ENCODE results near the gene ASB17.

GRCh38 chr1:75950176-75950575 is 18.0 kb upstream of the ASB17 start:
- TF ChIP-seq, protein P1, sequence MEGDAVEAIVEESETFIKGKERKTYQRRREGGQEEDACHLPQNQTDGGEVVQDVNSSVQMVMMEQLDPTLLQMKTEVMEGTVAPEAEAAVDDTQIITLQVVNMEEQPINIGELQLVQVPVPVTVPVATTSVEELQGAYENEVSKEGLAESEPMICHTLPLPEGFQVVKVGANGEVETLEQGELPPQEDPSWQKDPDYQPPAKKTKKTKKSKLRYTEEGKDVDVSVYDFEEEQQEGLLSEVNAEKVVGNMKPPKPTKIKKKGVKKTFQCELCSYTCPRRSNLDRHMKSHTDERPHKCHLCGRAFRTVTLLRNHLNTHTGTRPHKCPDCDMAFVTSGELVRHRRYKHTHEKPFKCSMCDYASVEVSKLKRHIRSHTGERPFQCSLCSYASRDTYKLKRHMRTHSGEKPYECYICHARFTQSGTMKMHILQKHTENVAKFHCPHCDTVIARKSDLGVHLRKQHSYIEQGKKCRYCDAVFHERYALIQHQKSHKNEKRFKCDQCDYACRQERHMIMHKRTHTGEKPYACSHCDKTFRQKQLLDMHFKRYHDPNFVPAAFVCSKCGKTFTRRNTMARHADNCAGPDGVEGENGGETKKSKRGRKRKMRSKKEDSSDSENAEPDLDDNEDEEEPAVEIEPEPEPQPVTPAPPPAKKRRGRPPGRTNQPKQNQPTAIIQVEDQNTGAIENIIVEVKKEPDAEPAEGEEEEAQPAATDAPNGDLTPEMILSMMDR (conservative IDR thresholded peaks at IDR 0.05; ENCODE audit: low read length): no peak
- no peak for TF ChIP-seq EZH2phosphoT487 (IDR thresholded peaks at IDR 0.05; ENCODE audit: borderline replicate concordance)

Measured in Loucy (cell line).